ENCODE results near the gene NOP53.
"Not testable (repeated sequence)": the region's sequence is repeated elsewhere in the genome, so short reads cannot be mapped to it uniquely, and the experiment has no call there.

GRCh38 chr19:47777245-47778048, 32.1 kb downstream of the NOP53 start:
- TF ChIP-seq, protein P1, sequence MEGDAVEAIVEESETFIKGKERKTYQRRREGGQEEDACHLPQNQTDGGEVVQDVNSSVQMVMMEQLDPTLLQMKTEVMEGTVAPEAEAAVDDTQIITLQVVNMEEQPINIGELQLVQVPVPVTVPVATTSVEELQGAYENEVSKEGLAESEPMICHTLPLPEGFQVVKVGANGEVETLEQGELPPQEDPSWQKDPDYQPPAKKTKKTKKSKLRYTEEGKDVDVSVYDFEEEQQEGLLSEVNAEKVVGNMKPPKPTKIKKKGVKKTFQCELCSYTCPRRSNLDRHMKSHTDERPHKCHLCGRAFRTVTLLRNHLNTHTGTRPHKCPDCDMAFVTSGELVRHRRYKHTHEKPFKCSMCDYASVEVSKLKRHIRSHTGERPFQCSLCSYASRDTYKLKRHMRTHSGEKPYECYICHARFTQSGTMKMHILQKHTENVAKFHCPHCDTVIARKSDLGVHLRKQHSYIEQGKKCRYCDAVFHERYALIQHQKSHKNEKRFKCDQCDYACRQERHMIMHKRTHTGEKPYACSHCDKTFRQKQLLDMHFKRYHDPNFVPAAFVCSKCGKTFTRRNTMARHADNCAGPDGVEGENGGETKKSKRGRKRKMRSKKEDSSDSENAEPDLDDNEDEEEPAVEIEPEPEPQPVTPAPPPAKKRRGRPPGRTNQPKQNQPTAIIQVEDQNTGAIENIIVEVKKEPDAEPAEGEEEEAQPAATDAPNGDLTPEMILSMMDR (IDR thresholded peaks at IDR 0.05; ENCODE audit: borderline replicate concordance, extremely low read depth, low read length, poor library complexity, severe bottlenecking), result not testable (repeated sequence)
- not testable (repeated sequence) for TF ChIP-seq EZH2 (IDR thresholded peaks at IDR 0.05; ENCODE audit: borderline replicate concordance, low read depth, low read length, severe bottlenecking)
